ENCODE results near the gene ATP11C. TPM values are rescaled to one million over a fixed set of nuclear protein-coding genes. Genes with fewer than 3 reads are reported as not detected.

Gene ATP11C
- polyA plus RNA-seq, 3 donors, result 1.6 to 6.7 (median 2.5) TPM

- Histone ChIP-seq H3K79me2 (ENCODE audit: insufficient read depth, low read length) (no peaks in the 10 kb centered on the region), H3K9ac (ENCODE audit: insufficient read depth, low read length, poor library complexity, severe bottlenecking) (no peak overlapping the region), H3K36me3 (replicated peaks in 1 of 2; ENCODE audit: control insufficient read depth in 1 of 2, insufficient read depth in 2 of 2, low read length in 2 of 2) (no peaks in the 10 kb centered on the region), H3K9me3 (replicated peaks in 1 of 2; ENCODE audit: control insufficient read depth in 1 of 2, insufficient read depth in 1 of 2, low read length in 2 of 2) (no peaks in the 10 kb centered on the region), H3K27ac (ENCODE audit: low read depth in 1 of 2, low read length in 2 of 2) (no peak overlapping the region), H4K20me1 (ENCODE audit: insufficient read depth, low read length) (peaks cover 6% of the 10 kb centered on the region), H3K4me3 (replicated peaks in 1 of 3; ENCODE audit: low read depth in 2 of 3, low read length in 3 of 3) (no peak overlapping the region), H2AFZ (ENCODE audit: insufficient read depth, low read depth, low read length, poor library complexity, severe bottlenecking) (no peak overlapping the region), H3K4me2 (replicated peaks; ENCODE audit: extremely low read depth, low read length, poor library complexity, severe bottlenecking) (no peak overlapping the region), H3K27me3 (ENCODE audit: control insufficient read depth in 2 of 2, insufficient read depth in 2 of 2, low read length in 2 of 2) (no peaks in the 10 kb centered on the region), H3K4me1 (ENCODE audit: control insufficient read depth in 1 of 2, insufficient read depth in 2 of 2, low read length in 2 of 2) (peaks cover 22 to 26% of the 10 kb centered on the region in 2 donors)
- intact Hi-C loops (cut with micrococcal nuclease), result no loop called here
- WGBS (ENCODE audit: insufficient coverage), result no CpG with 5 or more reads among the region's 2 CpGs
- TF ChIP-seq, protein P1, sequence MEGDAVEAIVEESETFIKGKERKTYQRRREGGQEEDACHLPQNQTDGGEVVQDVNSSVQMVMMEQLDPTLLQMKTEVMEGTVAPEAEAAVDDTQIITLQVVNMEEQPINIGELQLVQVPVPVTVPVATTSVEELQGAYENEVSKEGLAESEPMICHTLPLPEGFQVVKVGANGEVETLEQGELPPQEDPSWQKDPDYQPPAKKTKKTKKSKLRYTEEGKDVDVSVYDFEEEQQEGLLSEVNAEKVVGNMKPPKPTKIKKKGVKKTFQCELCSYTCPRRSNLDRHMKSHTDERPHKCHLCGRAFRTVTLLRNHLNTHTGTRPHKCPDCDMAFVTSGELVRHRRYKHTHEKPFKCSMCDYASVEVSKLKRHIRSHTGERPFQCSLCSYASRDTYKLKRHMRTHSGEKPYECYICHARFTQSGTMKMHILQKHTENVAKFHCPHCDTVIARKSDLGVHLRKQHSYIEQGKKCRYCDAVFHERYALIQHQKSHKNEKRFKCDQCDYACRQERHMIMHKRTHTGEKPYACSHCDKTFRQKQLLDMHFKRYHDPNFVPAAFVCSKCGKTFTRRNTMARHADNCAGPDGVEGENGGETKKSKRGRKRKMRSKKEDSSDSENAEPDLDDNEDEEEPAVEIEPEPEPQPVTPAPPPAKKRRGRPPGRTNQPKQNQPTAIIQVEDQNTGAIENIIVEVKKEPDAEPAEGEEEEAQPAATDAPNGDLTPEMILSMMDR (IDR thresholded peaks at IDR 0.05), result no peak
- no peaks in the 10 kb centered on the region for H3K27me3 Mint-ChIP-seq (ENCODE audit: low read depth in 3 of 3)
- no peaks in the 10 kb centered on the region for H3K9me3 Mint-ChIP-seq
- H3K36me3 Mint-ChIP-seq, result no peaks in the 10 kb centered on the region
- no peak for DNase-seq
- no peak overlapping the region for H3K4me3 Mint-ChIP-seq
- H3K27ac Mint-ChIP-seq, result no peak overlapping the region
- peaks cover 31% of the 10 kb centered on the region for H3K4me1 Mint-ChIP-seq
Measured at GRCh38 chrX:139905743-139906142, 27.1 kb downstream of the ATP11C start.

DNA sequence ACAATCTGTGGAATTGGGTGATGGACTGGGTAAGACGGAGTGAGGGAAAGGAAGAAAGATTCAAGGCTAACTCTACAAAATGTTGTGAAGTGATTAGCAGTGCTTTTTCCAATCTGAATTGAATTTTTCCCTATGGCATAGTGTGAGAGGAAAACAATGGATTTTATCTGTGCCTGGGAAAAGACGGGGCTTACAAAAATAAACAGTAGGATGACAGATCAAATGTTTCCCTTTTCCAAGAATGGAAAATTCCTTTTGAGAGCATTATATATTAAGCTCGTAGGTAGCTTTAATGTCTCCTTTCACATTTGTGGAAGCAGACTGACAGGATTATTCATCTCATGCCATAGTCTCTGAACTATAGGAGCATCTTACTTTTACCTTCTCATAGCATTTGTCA lies 27.8 kb downstream of the ATP11C start:
- no CpG with 5 or more reads among the region's 3 CpGs for WGBS (ENCODE audit: insufficient coverage)
- Histone ChIP-seq H4K20me1 (ENCODE audit: insufficient read depth, low read length) (peaks cover 6% of the 10 kb centered on the region), H3K4me1 (ENCODE audit: control insufficient read depth in 1 of 2, insufficient read depth in 2 of 2, low read length in 2 of 2) (peaks cover 20 to 23% of the 10 kb centered on the region in 2 donors), H3K27me3 (ENCODE audit: control insufficient read depth in 2 of 2, insufficient read depth in 2 of 2, low read length in 2 of 2) (no peaks in the 10 kb centered on the region), H3K79me2 (ENCODE audit: insufficient read depth, low read length) (no peaks in the 10 kb centered on the region), H3K27ac (ENCODE audit: low read depth in 1 of 2, low read length in 2 of 2) (no peak overlapping the region), H3K36me3 (replicated peaks in 1 of 2; ENCODE audit: control insufficient read depth in 1 of 2, insufficient read depth in 2 of 2, low read length in 2 of 2) (no peaks in the 10 kb centered on the region), H2AFZ (ENCODE audit: insufficient read depth, low read depth, low read length, poor library complexity, severe bottlenecking) (no peak overlapping the region), H3K9me3 (replicated peaks in 1 of 2; ENCODE audit: control insufficient read depth in 1 of 2, insufficient read depth in 1 of 2, low read length in 2 of 2) (no peaks in the 10 kb centered on the region), H3K4me3 (replicated peaks in 1 of 3; ENCODE audit: low read depth in 2 of 3, low read length in 3 of 3) (no peak overlapping the region), H3K9ac (ENCODE audit: insufficient read depth, low read length, poor library complexity, severe bottlenecking) (no peak overlapping the region), H3K4me2 (replicated peaks; ENCODE audit: extremely low read depth, low read length, poor library complexity, severe bottlenecking) (no peak overlapping the region)
- no peak for DNase-seq
- H3K36me3 Mint-ChIP-seq, result no peaks in the 10 kb centered on the region
- no peaks in the 10 kb centered on the region for H3K27me3 Mint-ChIP-seq (ENCODE audit: low read depth in 3 of 3)
- intact Hi-C loops (cut with micrococcal nuclease), result no loop called here
- H3K27ac Mint-ChIP-seq, result no peak overlapping the region
- H3K9me3 Mint-ChIP-seq, result no peaks in the 10 kb centered on the region
- TF ChIP-seq, protein P1 (IDR thresholded peaks at IDR 0.05), result no peak
- H3K4me3 Mint-ChIP-seq, result no peak overlapping the region
- H3K4me1 Mint-ChIP-seq, result peaks cover 26% of the 10 kb centered on the region
